IMR-90 (cell line): ENCODE results near the gene NCLN. TPM values are rescaled to one million over a fixed set of nuclear protein-coding genes. Genes with fewer than 3 reads are reported as not detected.
"Not testable (repeated sequence)": the region's sequence is repeated elsewhere in the genome, so short reads cannot be mapped to it uniquely, and the experiment has no call there.

Source experiments
- ATAC-seq: fragments of 200-7000 bp; cut with Tn5 transposase; 2 replicates; pipeline ENCODE4 v1.9.1; 2020; ENCODE audit warnings: low read depth, mild to moderate bottlenecking, moderate library complexity
- BruUV-seq: library from RNA; stranded (reverse); fragments of 400-500 nt; replicated peaks from 2 replicates; lab custom pipeline; 2021; lab: Mats Ljungman, UMichigan
- CTCF ChIA-PET: fragments of 300-600 bp; formaldehyde crosslinking; extraction: SDS; loops from one replicate; lab custom pipeline; 2021; ENCODE audit warnings: antibody characterized with exemption; lab: Yijun Ruan, JAX
- POLR2A ChIA-PET: fragments of 300-600 bp; sonication (Branson Sonifier 250); formaldehyde crosslinking; loops from one replicate; lab custom pipeline; 2022; ENCODE audit warnings: antibody characterized with exemption; ENCODE audit not compliant: unreplicated experiment; lab: Charles Lee
- DNase-seq: peaks from one replicate; pipeline ENCODE4 v3.0.0; 2013
- H2AFZ ChIP-seq: replicated peaks from 2 replicates; pipeline ENCODE3; 2013; ENCODE audit warnings: low read length, mild to moderate bottlenecking; ENCODE audit not compliant: poor library complexity
- H2AK5ac ChIP-seq: 2 replicates; pipeline ENCODE4 v1.6.1; 2013; ENCODE audit warnings: low read depth, low read length, inconsistent platforms
- H2AK9ac ChIP-seq: replicated peaks from 2 replicates; pipeline ENCODE3; 2013; ENCODE audit warnings: mild to moderate bottlenecking, low read depth, low read length, moderate library complexity; ENCODE audit not compliant: poor library complexity
- H2BK120ac ChIP-seq: 2 replicates; pipeline ENCODE4 v1.6.1; 2013; ENCODE audit warnings: low read depth, low read length, inconsistent platforms
- H2BK15ac ChIP-seq: 3 replicates; pipeline ENCODE4 v1.6.1; 2013; ENCODE audit warnings: low read depth, low read length, inconsistent platforms
- H2BK20ac ChIP-seq: 2 replicates; pipeline ENCODE4 v1.6.1; 2013; ENCODE audit warnings: low read depth, mild to moderate bottlenecking, inconsistent platforms, low read length, moderate library complexity
- H2BK5ac ChIP-seq: 2 replicates; pipeline ENCODE4 v1.6.1; 2013; ENCODE audit warnings: mild to moderate bottlenecking, low read depth, low read length, inconsistent platforms; ENCODE audit not compliant: poor library complexity, severe bottlenecking
- H3K14ac ChIP-seq: replicated peaks from 2 replicates; pipeline ENCODE4 v1.6.1; 2013; ENCODE audit warnings: low read depth, low read length, inconsistent platforms
- H3K18ac ChIP-seq: 2 replicates; pipeline ENCODE4 v1.6.1; 2013; ENCODE audit warnings: low read depth, low read length, control low read depth
- H3K23ac ChIP-seq: 2 replicates; pipeline ENCODE4 v1.6.1; 2013; ENCODE audit warnings: low read depth, low read length, inconsistent platforms
- H3K27ac ChIP-seq: 2 replicates; pipeline ENCODE4 v1.5.1; 2013; ENCODE audit warnings: mild to moderate bottlenecking, control low read depth, low read length; ENCODE audit not compliant: insufficient read depth
- H3K27me3 ChIP-seq: 2 replicates; pipeline ENCODE4 v1.6.1; 2013; ENCODE audit warnings: low read length; ENCODE audit not compliant: control insufficient read depth, insufficient read depth
- H3K36me3 ChIP-seq: 2 replicates; pipeline ENCODE4 v1.6.1; 2013; ENCODE audit warnings: low read length, mixed read lengths; ENCODE audit not compliant: control insufficient read depth, insufficient read depth
- H3K4ac ChIP-seq: 2 replicates; pipeline ENCODE4 v1.6.1; 2013; ENCODE audit warnings: low read depth, low read length, inconsistent platforms
- H3K4me1 ChIP-seq: 2 replicates; pipeline ENCODE4 v1.6.1; 2013; ENCODE audit warnings: low read length, mixed read lengths; ENCODE audit not compliant: control insufficient read depth, insufficient read depth
- H3K4me2 ChIP-seq: 2 replicates; pipeline ENCODE4 v1.6.1; 2013; ENCODE audit warnings: low read depth, mild to moderate bottlenecking, control low read depth, low read length, moderate library complexity
- H3K4me3 ChIP-seq: 2 replicates; pipeline ENCODE4 v1.5.1; 2013; ENCODE audit warnings: low read depth, mild to moderate bottlenecking, control low read depth, low read length, moderate library complexity; ENCODE audit not compliant: insufficient read depth
- H3K56ac ChIP-seq: 2 replicates; pipeline ENCODE4 v1.6.1; 2013; ENCODE audit warnings: low read length, inconsistent platforms; ENCODE audit not compliant: insufficient read depth; ENCODE audit errors: extremely low read depth
- H3K79me1 ChIP-seq, 2 experiments: 2 replicates each; pipeline ENCODE4 v1.6.1; 2013; ENCODE audit warnings: low read length in 2 of 2, inconsistent platforms in 1 of 2, low read depth in 1 of 2
- H3K9ac ChIP-seq: 2 replicates; pipeline ENCODE4 v1.6.1; 2013; ENCODE audit warnings: low read depth, low read length, control low read depth
- H3K9me1 ChIP-seq: 2 replicates; pipeline ENCODE4 v1.6.1; 2013; ENCODE audit warnings: low read length, inconsistent platforms; ENCODE audit not compliant: insufficient read depth
- H3K9me3 ChIP-seq: 2 replicates; pipeline ENCODE4 v1.6.1; 2013; ENCODE audit warnings: low read length; ENCODE audit not compliant: control insufficient read depth, insufficient read depth
- H4K20me1 ChIP-seq: 2 replicates; pipeline ENCODE4 v1.6.1; 2013; ENCODE audit warnings: low read length, inconsistent platforms; ENCODE audit not compliant: insufficient read depth
- H4K5ac ChIP-seq: 2 replicates; pipeline ENCODE4 v1.6.1; 2013; ENCODE audit warnings: mild to moderate bottlenecking, low read depth, low read length, control low read depth
- H4K8ac ChIP-seq, 2 experiments: 2 replicates each; pipeline ENCODE4 v1.6.1; 2013; ENCODE audit warnings: low read depth in 2 of 2, low read length in 2 of 2, control low read depth in 1 of 2, inconsistent platforms in 1 of 2
- H4K91ac ChIP-seq: 2 replicates; pipeline ENCODE4 v1.6.1; 2013; ENCODE audit warnings: low read depth, low read length, inconsistent platforms; ENCODE audit not compliant: insufficient read depth
- MAZ ChIP-seq: IDR thresholded peaks from 2 replicates; pipeline ENCODE4 v1.6.1; 2012; ENCODE audit warnings: low read depth, mild to moderate bottlenecking, low read length, improper control_type of control experiment, moderate library complexity, borderline replicate concordance
- WGBS, 2 experiments: methylation state at CpG; one replicate each; pipeline versions ENCODE4 v1.1.5 to v1.1.7; 2013; ENCODE audit warnings: missing lambda C conversion rate in 2 of 2; ENCODE audit not compliant: insufficient read length in 1 of 2; ENCODE audit errors: extremely low coverage in 2 of 2; 5-methylcytosine and 5-hydroxymethylcytosine counted together
- dilution Hi-C: fragments of 300-500 bp; cut with HindIII; formaldehyde crosslinking; loops from one replicate; pipeline ENCODE4 v1.14.3; 2018; ENCODE audit warnings: low sequenced_read_pairs; ENCODE audit not compliant: unreplicated experiment
- in situ Hi-C: fragments of 300-500 bp; cut with MboI; formaldehyde crosslinking; loops from 3 replicates; pipeline ENCODE4 v1.14.3; 2019; ENCODE audit warnings: low sequenced_read_pairs, inconsistent platforms, mixed read lengths
- intact Hi-C: fragments of 100-400 bp; cut with micrococcal nuclease; formaldehyde crosslinking; loops from 2 replicates; pipeline ENCODE4 v1.10.0; 2022
- polyA plus RNA-seq, 3 experiments: library from polyadenylated mRNA; depleted of rRNA; stranded (reverse); fragments of >200 nt; gene quantifications; 2 replicates each; pipeline ENCODE4 v1.2.3, GENCODE V29; 2012; ENCODE audit warnings: low replicate concordance in 1 of 3
- total RNA-seq: library from RNA; depleted of rRNA; stranded (reverse); fragments of >200 nt; gene quantifications from 2 replicates; pipeline ENCODE4 v1.2.3, GENCODE V29; 2012

Gene NCLN
- total and polyA plus RNA-seq, 2 of the 4 experiments (the other 2 are of a cell fraction): 32.8 to 90.8 TPM

GRCh38 chr19:3171894-3172672 lies 13.6 kb upstream of the NCLN start (continued):
- TF ChIP-seq MAZ: no peak

- intact Hi-C loops, CTCF ChIA-PET, H2AK5ac ChIP-seq, H3K27ac ChIP-seq, H3K9ac ChIP-seq, H3K27me3 ChIP-seq, H3K36me3 ChIP-seq, H2BK15ac ChIP-seq, H2AFZ ChIP-seq, dilution Hi-C loops, H3K4me2 ChIP-seq, H4K5ac ChIP-seq, H2BK120ac ChIP-seq, H3K56ac ChIP-seq, H3K23ac ChIP-seq, H3K4ac ChIP-seq, H4K91ac ChIP-seq, DNase-seq, H2BK5ac ChIP-seq, H4K20me1 ChIP-seq, H3K79me1 ChIP-seq, BruUV-seq, H2AK9ac ChIP-seq, H3K4me3 ChIP-seq, ATAC-seq, H3K9me1 ChIP-seq, H2BK20ac ChIP-seq, H3K14ac ChIP-seq, H3K18ac ChIP-seq, in situ Hi-C loops, H4K8ac ChIP-seq, POLR2A ChIA-PET, H3K9me3 ChIP-seq: not testable (repeated sequence)
- peaks cover 11% of the 10 kb centered on the region for H3K4me1 ChIP-seq
- 84% methylated on average over 6 of the region's 6 CpGs; no CpG with 5 or more reads in 1 of the 2 experiments for WGBS, 2 experiments
Measured at GRCh38 chr19:3172673-3173000, 13.1 kb upstream of the NCLN start.
